Hematopoietic multipotent progenitor cell treated with erythropoietin and hydrocortisone succinate and interleukin-3 and kit ligand, for 15 days (in vitro differentiated cells): ENCODE results near the gene IGSF22.

Experiments used
- DNase-seq: peaks from one replicate; pipeline ENCODE4 v3.0.0-alpha.2; 2015; ENCODE audit warnings: low spot score

IGSF22 gene

GRCh38 chr11:18726040-18726439 is at the start of gene IGSF22:
IGSF22 (minus strand) TSS chr11:18726188; CDS start chr11:18724236, 1,952 bp downstream.
- DNase-seq = no peak

- no peak for DNase-seq
Measured at GRCh38 chr11:18774801-18775200, 48.8 kb upstream of the IGSF22 start.

- DNase-seq = no peak
Measured at GRCh38 chr11:18773681-18774080, 47.7 kb upstream of the IGSF22 start.

- DNase-seq = no peak
Measured at GRCh38 chr11:18773104-18773503, 47.1 kb upstream of the IGSF22 start.

GRCh38 chr11:18772211-18772610 is 46.2 kb upstream of the IGSF22 start:
- DNase-seq = no peak

GRCh38 chr11:18771266-18772035 is 45.5 kb upstream of the IGSF22 start:
- DNase-seq = no peak

GRCh38 chr11:18770479-18771125 is 44.6 kb upstream of the IGSF22 start:
- no peak for DNase-seq

- DNase-seq = no peak
Measured at GRCh38 chr11:18769802-18770456, 43.9 kb upstream of the IGSF22 start.

- no peak for DNase-seq
Measured at GRCh38 chr11:18768978-18769377, 43.0 kb upstream of the IGSF22 start.

- no peak for DNase-seq
Measured at GRCh38 chr11:18768472-18768901, 42.5 kb upstream of the IGSF22 start.

- no peak for DNase-seq
Measured at GRCh38 chr11:18766015-18766414, 40.0 kb upstream of the IGSF22 start.

GRCh38 chr11:18765554-18765953 is 39.6 kb upstream of the IGSF22 start:
- no peak for DNase-seq

GRCh38 chr11:18761741-18762140 is 35.8 kb upstream of the IGSF22 start:
- DNase-seq = no peak

- DNase-seq = no peak
Measured at GRCh38 chr11:18761144-18761543, 35.2 kb upstream of the IGSF22 start.

GRCh38 chr11:18757811-18758210 is 31.8 kb upstream of the IGSF22 start:
- DNase-seq = no peak

- no peak for DNase-seq
Measured at GRCh38 chr11:18756889-18757288, 30.9 kb upstream of the IGSF22 start.

- no peak for DNase-seq
Measured at GRCh38 chr11:18754308-18754707, 28.3 kb upstream of the IGSF22 start.

- DNase-seq = no peak
Measured at GRCh38 chr11:18752502-18752901, 26.5 kb upstream of the IGSF22 start.

GRCh38 chr11:18750944-18751343 is 25.0 kb upstream of the IGSF22 start:
- no peak for DNase-seq

GRCh38 chr11:18749681-18750319 is 23.8 kb upstream of the IGSF22 start:
- no peak for DNase-seq

- no peak for DNase-seq
Measured at GRCh38 chr11:18748766-18749365, 22.9 kb upstream of the IGSF22 start.

- DNase-seq = no peak
Measured at GRCh38 chr11:18745251-18745650, 19.3 kb upstream of the IGSF22 start.
